ENCODE results near the gene GOLGA6L26.
A peak's percentile ranks its signal among the peaks of the same experiment; 100 is the strongest.
"Not testable (repeated sequence)": the region's sequence is repeated elsewhere in the genome, so short reads cannot be mapped to it uniquely, and the experiment has no call there.

Gene GOLGA6L26

GRCh38 chr15:23334096-23334495 is at the start of gene GOLGA6L26:
Gene GOLGA6L26, minus strand, starts transcription at chr15:23334196. Its CDS starts 61 bp downstream, at chr15:23334135.
- DNase-seq (ENCODE audit: low read depth); H3K4me3 ChIP-seq (ENCODE audit: control insufficient read depth, low read depth, low read length): not testable (repeated sequence)

- not testable (repeated sequence) for DNase-seq (ENCODE audit: low read depth); H3K4me3 ChIP-seq (ENCODE audit: control insufficient read depth, low read depth, low read length)
These were observed 47.2 kb upstream of the GOLGA6L26 start for GRCh38 chr15:23381192-23381591.

GRCh38 chr15:23380700-23381099 is 46.7 kb upstream of the GOLGA6L26 start:
- not testable (repeated sequence) for H3K4me3 ChIP-seq (ENCODE audit: control insufficient read depth, low read depth, low read length); DNase-seq (ENCODE audit: low read depth)

GRCh38 chr15:23378946-23379345 is 45.0 kb upstream of the GOLGA6L26 start:
- not testable (repeated sequence) for H3K4me3 ChIP-seq (ENCODE audit: control insufficient read depth, low read depth, low read length)

GRCh38 chr15:23374226-23374625 is 40.2 kb upstream of the GOLGA6L26 start:
- DNase-seq (ENCODE audit: low read depth); H3K4me3 ChIP-seq (ENCODE audit: control insufficient read depth, low read depth, low read length): not testable (repeated sequence)

More at GRCh38 chr15:23378946-23379345, 45.0 kb upstream of the GOLGA6L26 start:
- DNase-seq (ENCODE audit: low read depth) = not testable (repeated sequence)

- not testable (repeated sequence) for DNase-seq (ENCODE audit: low read depth); H3K4me3 ChIP-seq (ENCODE audit: control insufficient read depth, low read depth, low read length)
These were observed 39.0 kb upstream of the GOLGA6L26 start for GRCh38 chr15:23372891-23373600.

- no peak for TF ChIP-seq CTCF (IDR thresholded peaks at IDR 0.05; ENCODE audit: control insufficient read depth, insufficient read depth, low read depth, low read length, missing control alignments)
- no peak overlapping the region for H3K4me3 ChIP-seq (ENCODE audit: control insufficient read depth, low read depth, low read length)
- DNase-seq (ENCODE audit: low read depth) = no peak
These were observed 38.3 kb upstream of the GOLGA6L26 start for GRCh38 chr15:23372284-23372683.

GRCh38 chr15:23371868-23372267 is 37.9 kb upstream of the GOLGA6L26 start:
- not testable (repeated sequence) for H3K4me3 ChIP-seq (ENCODE audit: control insufficient read depth, low read depth, low read length); DNase-seq (ENCODE audit: low read depth)

GRCh38 chr15:23371134-23371533 is 37.1 kb upstream of the GOLGA6L26 start:
- not testable (repeated sequence) for H3K4me3 ChIP-seq (ENCODE audit: control insufficient read depth, low read depth, low read length); DNase-seq (ENCODE audit: low read depth)

- H3K4me3 ChIP-seq (ENCODE audit: control insufficient read depth, low read depth, low read length) = no peak overlapping the region
- DNase-seq (ENCODE audit: low read depth) = no peak
- TF ChIP-seq CTCF (IDR thresholded peaks at IDR 0.05; ENCODE audit: control insufficient read depth, insufficient read depth, low read depth, low read length, missing control alignments) = no peak
These were observed 36.6 kb upstream of the GOLGA6L26 start for GRCh38 chr15:23370578-23370977.

GRCh38 chr15:23364261-23364660 is 30.3 kb upstream of the GOLGA6L26 start:
- H3K4me3 ChIP-seq (ENCODE audit: control insufficient read depth, low read depth, low read length); DNase-seq (ENCODE audit: low read depth): not testable (repeated sequence)

GRCh38 chr15:23362622-23363021 is 28.6 kb upstream of the GOLGA6L26 start:
- not testable (repeated sequence) for H3K4me3 ChIP-seq (ENCODE audit: control insufficient read depth, low read depth, low read length); DNase-seq (ENCODE audit: low read depth)

GRCh38 chr15:23354448-23354847 is 20.5 kb upstream of the GOLGA6L26 start, which contains the start of gene GOLGA8S:
Gene GOLGA8S, plus strand, starts transcription at chr15:23354748. Its CDS starts 62 bp downstream, at chr15:23354810.
- DNase-seq (ENCODE audit: low read depth); H3K4me3 ChIP-seq (ENCODE audit: control insufficient read depth, low read depth, low read length): not testable (repeated sequence)

GRCh38 chr15:23311233-23311632 is 22.8 kb downstream of the GOLGA6L26 start:
- H3K4me3 ChIP-seq (ENCODE audit: control insufficient read depth, low read depth, low read length); DNase-seq (ENCODE audit: low read depth): not testable (repeated sequence)

- DNase-seq (ENCODE audit: low read depth); H3K4me3 ChIP-seq (ENCODE audit: control insufficient read depth, low read depth, low read length): not testable (repeated sequence)
These were observed 28.1 kb downstream of the GOLGA6L26 start for GRCh38 chr15:23305921-23306320.

- peak overlapping the region; percentile 3 for H3K4me3 ChIP-seq (ENCODE audit: control insufficient read depth, low read depth, low read length)
- DNase-seq (ENCODE audit: low read depth) = not testable (repeated sequence)
These were observed 29.2 kb downstream of the GOLGA6L26 start for GRCh38 chr15:23304805-23305204.

GRCh38 chr15:23304267-23304666 is 29.7 kb downstream of the GOLGA6L26 start:
- DNase-seq (ENCODE audit: low read depth) = not testable (repeated sequence)
- H3K4me3 ChIP-seq (ENCODE audit: control insufficient read depth, low read depth, low read length) = peak overlapping the region; percentile 54

All from AG09309 (cell line).